Tibial nerve (tissue), 4 donors: ENCODE data around the gene RAP1GAP. TPM values are rescaled to one million over a fixed set of nuclear protein-coding genes. Genes with fewer than 3 reads are reported as not detected.

Experiments used
- DNase-seq, 2 donors: peaks; one replicate each; pipeline ENCODE4 v3.0.0-alpha.2; 2019; ENCODE audit warnings: low spot score in 2 of 2
- H3K27ac ChIP-seq, 4 donors: fragments of 200-600 bp; sonication (generic) in 3 of 4; one replicate each; pipeline ENCODE4 v1.5.1; 2017 to 2019; ENCODE audit warnings: mild to moderate bottlenecking in 1 of 4
- H3K27me3 ChIP-seq, 2 donors: fragments of 200-600 bp; sonication (generic) in 1 of 2; one replicate each; pipeline versions ENCODE4 v1.5.1 to v1.6.0; 2017 to 2019
- H3K36me3 ChIP-seq, 3 donors: fragments of 200-600 bp; sonication (generic); one replicate each; pipeline ENCODE4 v1.5.1; 2018 to 2019
- H3K4me1 ChIP-seq, 4 donors: fragments of 200-600 bp; sonication (generic) in 3 of 4; one replicate each; pipeline ENCODE4 v1.5.1; 2017 to 2019
- H3K4me3 ChIP-seq, 4 donors: fragments of 200-600 bp; sonication (generic) in 3 of 4; one replicate each; pipeline ENCODE4 v1.5.1; 2017 to 2019; ENCODE audit warnings: mild to moderate bottlenecking in 1 of 4, moderate library complexity in 1 of 4
- H3K9me3 ChIP-seq, 4 donors: fragments of 200-600 bp; sonication (generic) in 3 of 4; one replicate each; pipeline ENCODE4 v1.5.1; 2017 to 2019
- CTCF ChIP-seq, 5 experiments: fragments of 200-600 bp in 3 of 5; fragments of 450-650 bp in 2 of 5; sonication (generic) in 3 of 5; IDR thresholded peaks; one replicate each; pipeline ENCODE4 v1.5.1; 2016 to 2019; ENCODE audit warnings: antibody characterized with exemption in 5 of 5, mild to moderate bottlenecking in 3 of 5, moderate library complexity in 2 of 5
- EP300 ChIP-seq, 2 donors: sonication (generic); formaldehyde crosslinking; IDR thresholded peaks; one replicate each; pipeline ENCODE4 v1.6.1; 2017; ENCODE audit warnings: antibody characterized with exemption in 2 of 2, mild to moderate bottlenecking in 1 of 2
- POLR2A ChIP-seq, 2 donors: fragments of 450-650 bp; IDR thresholded peaks; one replicate each; pipeline ENCODE4 v1.6.1; 2017; ENCODE audit warnings: antibody characterized with exemption in 2 of 2, mild to moderate bottlenecking in 2 of 2, moderate library complexity in 2 of 2
- WGBS, 2 donors: methylation state at CpG; one replicate each; pipeline ENCODE4 v1.1.5; 2018; 5-methylcytosine and 5-hydroxymethylcytosine counted together
- total RNA-seq, 4 donors: library from RNA; depleted of rRNA; stranded (reverse); fragments of >200 nt; gene quantifications; one replicate each; pipeline ENCODE4 v1.1.0, GENCODE V29; 2016

RAP1GAP gene
- total RNA-seq, 4 donors from 2014 or later: 2.4 to 5.1 (median 4.6) TPM

DNA sequence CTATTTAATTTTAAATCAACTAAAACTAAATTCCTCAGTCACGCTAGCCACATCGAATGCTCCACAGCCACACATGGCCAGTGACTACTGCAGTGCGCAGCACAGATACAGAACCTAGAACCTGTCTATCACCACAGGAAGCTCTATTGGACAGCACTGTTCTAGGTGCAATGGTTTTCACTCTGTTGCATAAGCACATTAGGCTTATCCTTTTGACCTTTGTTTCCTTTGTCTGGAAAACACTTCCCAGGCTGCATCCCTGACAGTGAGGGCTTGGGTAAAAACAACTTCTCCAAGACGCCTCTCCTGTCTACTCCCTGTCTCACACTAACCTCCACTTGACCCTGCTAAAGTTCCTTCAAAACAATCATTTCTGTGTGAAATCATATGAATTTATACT, 33.6 kb upstream of the RAP1GAP start:
- no peak overlapping the region for H3K4me3 ChIP-seq
- no peaks in the 10 kb centered on the region for H3K27me3 ChIP-seq
- TF ChIP-seq POLR2A (IDR thresholded peaks at IDR 0.05) (no peak), CTCF (IDR thresholded peaks at IDR 0.05) (no peak), EP300 (IDR thresholded peaks at IDR 0.05) (no peak)
- peaks cover 0 to 58% (median 0%) of the 10 kb centered on the region in 3 donors for H3K36me3 ChIP-seq
- H3K4me1 ChIP-seq: peaks cover 0 to 48% (median 0%) of the 10 kb centered on the region in 4 donors
- H3K27ac ChIP-seq: peak overlapping the region in 2 of 4 donors; percentile 68 to 72
- no peak for DNase-seq
- no peaks in the 10 kb centered on the region for H3K9me3 ChIP-seq
- WGBS, 2 donors: 89 to 97% methylated on average over 4 of the region's 4 CpGs

- no peak for DNase-seq
- Histone ChIP-seq H3K36me3 (peaks cover 0 to 66% (median 0%) of the 10 kb centered on the region in 3 donors), H3K4me3 (no peak overlapping the region), H3K27me3 (no peaks in the 10 kb centered on the region), H3K4me1 (peaks cover 0 to 35% (median 0%) of the 10 kb centered on the region in 4 donors), H3K9me3 (no peaks in the 10 kb centered on the region), H3K27ac (no peak overlapping the region)
- WGBS, 2 donors: 87 to 95% methylated on average over 6 of the region's 6 CpGs
- TF ChIP-seq CTCF (IDR thresholded peaks at IDR 0.05) (no peak), EP300 (IDR thresholded peaks at IDR 0.05) (no peak), POLR2A (IDR thresholded peaks at IDR 0.05) (no peak)
Observed at GRCh38 chr1:21701401-21701800, 32.2 kb upstream of the RAP1GAP start.

- Histone ChIP-seq H3K4me3 (no peak overlapping the region), H3K27ac (no peak overlapping the region), H3K36me3 (peaks cover 0 to 73% (median 0%) of the 10 kb centered on the region in 3 donors), H3K27me3 (no peaks in the 10 kb centered on the region), H3K9me3 (no peaks in the 10 kb centered on the region), H3K4me1 (peaks cover 0 to 22% (median 0%) of the 10 kb centered on the region in 4 donors)
- DNase-seq: no peak
- 89 to 93% methylated on average over 4 of the region's 4 CpGs for WGBS, 2 donors
- TF ChIP-seq EP300 (IDR thresholded peaks at IDR 0.05) (no peak), CTCF (IDR thresholded peaks at IDR 0.05) (no peak), POLR2A (IDR thresholded peaks at IDR 0.05) (no peak)
Observed at GRCh38 chr1:21700094-21700493, 30.9 kb upstream of the RAP1GAP start.

- 72 to 75% methylated on average over 6 of the region's 6 CpGs for whole genome bisulfite sequencing, 2 donors
- no peaks in the 10 kb centered on the region for H3K4me1 ChIP-seq
- no peak overlapping the region for H3K4me3 ChIP-seq
- H3K36me3 ChIP-seq: peaks cover 0 to 81% (median 5%) of the 10 kb centered on the region in 3 donors
- no peak overlapping the region for H3K27ac ChIP-seq
- no peak for DNase-seq
- no peaks in the 10 kb centered on the region for H3K9me3 ChIP-seq
- no peaks in the 10 kb centered on the region for H3K27me3 ChIP-seq
- no peak for TF ChIP-seq POLR2A (IDR thresholded peaks at IDR 0.05)
- no peak for TF ChIP-seq EP300 (IDR thresholded peaks at IDR 0.05)
- no peak for TF ChIP-seq CTCF (IDR thresholded peaks at IDR 0.05)
Observed at GRCh38 chr1:21696931-21697330, 27.8 kb upstream of the RAP1GAP start.

DNA sequence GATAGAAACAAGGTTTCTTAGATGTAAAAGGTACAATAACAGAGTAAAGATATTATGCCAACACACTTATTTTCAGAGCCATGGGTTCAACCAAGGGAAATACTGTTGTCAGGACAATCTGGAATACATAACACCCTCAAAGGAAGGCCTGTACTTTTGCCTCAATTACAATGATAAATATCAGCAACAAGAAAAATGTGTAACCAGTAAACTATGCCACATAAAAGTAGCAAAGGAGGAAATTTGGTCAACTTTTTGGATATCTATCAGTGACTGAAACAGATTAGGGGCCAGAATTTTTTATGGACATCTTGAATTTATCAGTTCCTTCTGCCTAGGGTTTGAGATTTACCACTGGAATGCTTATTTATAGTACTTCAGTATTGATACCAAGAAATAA, 24.6 kb upstream of the RAP1GAP start:
- Histone ChIP-seq H3K27me3 (no peaks in the 10 kb centered on the region), H3K4me3 (no peak overlapping the region), H3K36me3 (peaks cover 0 to 78% (median 5%) of the 10 kb centered on the region in 3 donors), H3K4me1 (no peaks in the 10 kb centered on the region), H3K9me3 (no peaks in the 10 kb centered on the region), H3K27ac (no peak overlapping the region)
- no peak for TF ChIP-seq POLR2A (IDR thresholded peaks at IDR 0.05)
- no peak for TF ChIP-seq CTCF (IDR thresholded peaks at IDR 0.05)
- TF ChIP-seq EP300 (IDR thresholded peaks at IDR 0.05): no peak
- no peak for DNase-seq
